Nucleus accumbens (tissue), 56 donors: ENCODE measurements around the gene SLC8B1.
"Not testable (repeated sequence)": the region's sequence is repeated elsewhere in the genome, so short reads cannot be mapped to it uniquely, and the experiment has no call there.

ENCODE experiments used
- DNase-seq, 56 donors: peaks; one replicate each; lab custom pipeline; 2025; lab: John Stamatoyannopoulos, UW

SLC8B1 gene

GRCh38 chr12:113359133-113359938, 24.4 kb upstream of the SLC8B1 start:
- peak in 47 of 56 donors; percentile 24 to 75 (median 53) for DNase-seq

- DNase-seq: peak in 55 of 56 donors; percentile 61 to 98 (median 92)
Observed at GRCh38 chr12:113358381-113359132, 23.6 kb upstream of the SLC8B1 start, which contains the start of gene PLBD2. Gene PLBD2 (plus strand): TSS chr12:113358587. CDS start chr12:113358601, 14 bp downstream.

GRCh38 chr12:113354192-113354591, 19.3 kb upstream of the SLC8B1 start:
- DNase-seq: not testable (repeated sequence)

- DNase-seq: no peak
Observed at GRCh38 chr12:113351089-113351488, 16.2 kb upstream of the SLC8B1 start.

DNA sequence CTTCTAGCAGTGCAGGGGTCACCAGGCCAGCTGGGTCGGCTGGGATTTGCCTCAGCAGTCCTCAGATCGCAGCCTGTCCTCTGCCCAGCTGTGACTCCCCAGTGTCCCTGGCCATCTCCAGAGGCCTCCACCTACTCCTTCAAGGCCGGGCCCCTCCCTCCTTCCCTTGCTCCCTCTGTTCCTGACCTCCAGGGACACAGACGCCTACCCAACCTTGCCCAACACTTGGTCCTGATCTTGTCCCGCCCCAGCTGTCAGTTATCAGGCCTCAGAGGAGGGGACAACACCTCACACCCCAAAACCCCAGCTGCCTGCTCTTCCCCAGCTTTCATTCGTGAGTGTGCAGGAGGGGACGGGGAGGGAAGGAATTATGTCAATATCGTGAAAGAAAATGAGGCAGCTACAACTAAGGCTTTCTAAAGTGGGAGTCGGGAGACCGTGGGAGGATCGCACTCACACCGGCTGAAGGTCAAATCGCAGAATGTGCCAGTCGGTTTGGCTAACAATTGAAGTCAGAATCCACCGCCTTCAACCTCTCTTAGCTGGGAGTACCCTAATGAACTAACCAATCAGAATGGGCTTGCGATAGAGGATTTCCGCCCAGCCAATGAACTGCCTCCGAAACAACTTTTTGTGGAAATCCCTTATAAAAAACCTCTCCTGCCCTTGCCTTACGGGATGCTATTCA, 14.1 kb upstream of the SLC8B1 start:
- DNase-seq: peak in 2 of 56 donors; percentile 16 to 33

GRCh38 chr12:113347892-113348291, 13.0 kb upstream of the SLC8B1 start:
- DNase-seq: peak in 4 of 56 donors; percentile 4 to 33 (median 19)

GRCh38 chr12:113347107-113347506, 12.2 kb upstream of the SLC8B1 start:
- DNase-seq: no peak

- no peak for DNase-seq
Observed at GRCh38 chr12:113346353-113346752, 11.4 kb upstream of the SLC8B1 start.

GRCh38 chr12:113345318-113345717, 10.4 kb upstream of the SLC8B1 start:
- no peak for DNase-seq

GRCh38 chr12:113341535-113341934, 6.6 kb upstream of the SLC8B1 start:
- DNase-seq: no peak

GRCh38 chr12:113340061-113340460, 5.2 kb upstream of the SLC8B1 start:
- DNase-seq: no peak

DNA sequence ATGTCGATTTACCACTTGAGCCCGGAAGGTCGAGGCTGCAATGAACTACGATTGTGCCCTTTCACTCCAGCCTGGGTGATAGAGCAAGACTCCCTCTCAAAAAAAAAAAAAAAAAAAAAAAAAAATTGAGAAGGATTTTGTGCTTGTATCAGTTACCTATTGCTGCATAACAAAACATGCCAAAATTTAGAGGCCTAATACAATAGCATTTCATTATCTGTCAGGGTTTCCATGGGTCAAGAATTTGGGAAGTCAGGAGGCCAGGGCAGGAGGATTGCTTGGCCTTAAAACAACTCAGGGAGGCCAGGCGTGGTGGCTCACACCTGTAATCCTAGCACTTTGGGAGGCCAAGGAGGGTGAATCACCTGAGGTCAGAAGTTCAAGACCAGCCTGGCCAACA, 4.6 kb upstream of the SLC8B1 start:
- DNase-seq: no peak

- peak in 1 of 56 donors; percentile 44 for DNase-seq
Observed at GRCh38 chr12:113333877-113334785, 778 bp downstream of the SLC8B1 start.

DNA sequence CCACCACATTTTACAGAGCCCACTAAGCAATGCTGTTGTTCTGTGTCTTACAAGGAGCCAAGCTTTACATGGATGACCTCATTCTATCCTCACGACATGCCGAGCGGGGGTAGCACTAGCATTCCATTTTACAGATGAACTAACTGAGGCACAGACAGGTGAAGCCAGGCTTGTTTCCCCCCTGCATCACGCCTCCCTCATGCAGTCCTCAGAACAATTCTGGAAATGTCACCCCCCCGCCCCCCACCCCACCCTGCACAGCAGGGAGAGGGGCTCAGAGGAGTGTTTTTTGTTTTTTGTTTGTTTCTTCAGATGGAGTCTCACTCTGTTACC, 1.5 kb downstream of the SLC8B1 start:
- DNase-seq: no peak

DNA sequence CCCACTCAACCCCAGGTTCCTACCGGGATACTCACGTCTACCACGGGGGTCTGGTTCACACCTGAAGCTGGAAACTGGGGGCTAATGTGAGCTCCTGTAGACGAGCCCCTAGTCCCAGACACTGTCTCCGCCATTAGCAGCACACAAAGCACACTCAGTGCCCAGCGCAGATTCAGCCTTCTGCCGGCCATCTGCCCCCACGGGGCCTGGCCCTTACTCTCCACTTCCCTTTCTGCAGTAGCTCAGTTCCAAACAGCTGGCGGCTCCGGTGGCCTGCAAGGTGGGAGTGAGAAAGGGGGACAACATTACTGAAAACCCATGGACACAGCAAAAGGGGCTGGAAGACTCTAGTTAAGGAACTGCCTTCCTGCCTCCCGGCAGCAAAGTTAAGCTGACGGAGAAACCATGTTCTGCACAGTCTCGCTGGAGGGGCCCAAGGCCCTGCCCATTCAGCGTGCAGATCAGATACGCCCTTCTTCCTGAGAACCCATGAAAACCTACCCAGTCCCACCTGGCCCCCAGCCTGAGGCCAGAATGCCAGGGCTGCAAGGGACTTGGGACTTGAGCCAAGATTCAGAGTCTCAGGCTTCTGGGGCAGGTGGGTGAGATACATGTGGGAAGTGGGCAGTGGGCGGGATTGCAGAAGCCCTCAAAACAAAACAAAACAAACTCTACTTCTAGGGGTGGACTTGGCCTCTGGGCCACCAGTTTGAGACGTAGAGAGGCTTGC, 2.1 kb downstream of the SLC8B1 start:
- no peak for DNase-seq

DNA sequence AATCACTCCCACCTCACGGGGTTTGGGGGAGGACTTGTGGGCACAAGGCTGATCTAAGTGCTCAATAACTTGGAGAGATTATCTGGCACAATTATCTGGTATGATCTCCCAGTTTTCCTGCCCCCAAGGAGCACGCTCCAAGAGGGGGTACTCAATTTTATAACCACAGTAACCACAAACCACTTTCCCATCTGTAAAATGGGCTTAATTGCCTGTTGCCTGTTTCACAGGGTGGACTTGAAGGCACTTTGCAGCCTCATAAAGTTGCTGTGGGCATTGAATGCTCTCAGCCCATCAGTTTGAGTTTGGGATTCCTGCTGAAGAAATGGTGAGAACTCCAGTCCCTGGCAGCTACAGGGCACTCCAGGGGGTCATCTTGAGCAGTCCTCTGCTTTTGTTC, 4.4 kb downstream of the SLC8B1 start:
- DNase-seq: no peak

DNA sequence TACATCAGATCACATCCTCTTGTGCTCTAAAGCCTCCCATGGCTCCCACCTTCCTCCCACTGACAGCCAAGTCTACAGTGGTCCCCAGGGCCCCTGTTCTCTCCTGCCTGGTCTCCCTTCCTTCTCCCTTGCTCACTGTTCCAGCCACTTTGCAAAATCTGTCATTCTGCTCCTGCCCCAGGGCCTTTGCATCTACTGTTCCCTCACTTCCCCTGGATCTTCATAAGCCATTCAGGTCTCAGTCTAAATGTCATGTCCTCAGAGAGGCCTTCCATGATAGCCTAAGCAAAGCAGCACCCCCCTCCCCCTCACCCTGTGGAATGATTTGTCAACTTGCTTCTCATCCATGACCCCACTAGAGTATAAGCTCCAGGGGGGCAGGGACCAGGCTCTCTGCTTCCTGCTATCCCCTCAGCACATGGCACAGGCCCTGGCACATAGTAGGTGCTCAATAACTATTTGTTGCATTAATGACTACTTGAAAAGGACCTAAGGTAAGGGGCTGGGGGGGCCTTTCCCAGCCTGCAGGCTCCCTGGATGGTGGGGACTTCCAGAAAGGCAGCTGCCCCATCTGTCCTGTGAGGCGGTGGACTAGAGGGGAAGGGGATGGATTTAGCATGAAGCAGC, 5.0 kb downstream of the SLC8B1 start:
- no peak for DNase-seq

DNA sequence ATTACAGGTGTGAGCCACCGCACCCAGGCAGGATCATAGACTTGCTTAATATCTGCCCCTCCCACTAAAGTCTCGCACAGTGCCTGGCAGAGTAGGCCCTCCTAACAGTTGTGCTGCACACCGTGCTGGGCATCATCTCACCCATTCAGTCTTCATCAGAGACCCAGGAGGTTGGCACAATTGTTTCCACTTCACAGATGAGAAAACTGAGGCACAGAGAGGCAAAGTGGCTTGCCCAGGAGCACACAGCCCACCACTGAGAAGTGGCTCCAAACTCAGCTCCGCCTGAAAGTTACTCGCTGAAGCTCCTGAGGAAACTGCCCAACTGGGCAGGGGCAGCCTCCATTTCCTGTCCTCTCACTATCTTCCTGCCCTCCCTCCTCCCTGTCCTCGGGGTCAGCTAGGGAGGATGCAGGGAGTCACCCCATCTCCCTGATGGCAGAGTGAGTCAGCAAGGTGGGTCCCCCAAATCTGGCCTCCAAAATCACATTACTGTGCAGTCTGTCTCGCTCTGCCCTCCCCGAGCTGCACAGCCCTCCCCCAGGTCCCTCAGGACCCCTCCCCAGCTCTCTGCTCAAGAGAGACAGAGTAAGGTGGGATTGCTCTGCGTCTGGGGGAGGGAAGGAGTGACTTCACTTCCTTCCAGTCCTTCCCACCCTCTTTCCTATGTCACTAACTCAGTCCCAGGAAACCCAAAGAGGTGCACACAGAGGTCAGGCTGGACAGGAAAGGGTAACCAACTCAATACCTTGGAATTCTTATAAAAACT, 5.7 kb downstream of the SLC8B1 start:
- no peak for DNase-seq
